Liver (tissue), 3 donors: Measurements from ENCODE around the gene AMPH.

Experiments used
- CTCF ChIP-seq: fragments of 150-350 bp; IDR thresholded peaks from 2 replicates; pipeline ENCODE4 v1.5.1; 2017; ENCODE audit warnings: improper control_type of control experiment, low read depth, low read length; ENCODE audit not compliant: missing input control
- EGR1 ChIP-seq, 2 donors: IDR thresholded peaks; 2 replicates each; pipeline ENCODE4 v1.6.1; 2016 to 2018; ENCODE audit warnings: antibody characterized with exemption in 2 of 2, low read depth in 2 of 2
- FOXA1 ChIP-seq: IDR thresholded peaks from 2 replicates; pipeline ENCODE4 v1.6.1; 2016; ENCODE audit warnings: antibody characterized with exemption
- GABPA ChIP-seq, 2 donors: IDR thresholded peaks in 1 of 2; conservative IDR thresholded peaks in 1 of 2; 2 replicates each; pipeline ENCODE4 v1.6.1; 2016; ENCODE audit warnings: antibody characterized with exemption in 2 of 2, mild to moderate bottlenecking in 1 of 2, moderate library complexity in 1 of 2
- HNF4A ChIP-seq, 2 donors: conservative IDR thresholded peaks; 2 replicates each; pipeline ENCODE4 v1.6.1; 2016; ENCODE audit warnings: antibody characterized with exemption in 2 of 2, mild to moderate bottlenecking in 2 of 2
- HNF4G ChIP-seq: IDR thresholded peaks from 2 replicates; pipeline ENCODE4 v1.6.1; 2016; ENCODE audit warnings: antibody characterized with exemption
- RAD21 ChIP-seq, 2 donors: IDR thresholded peaks; 2 replicates each; pipeline ENCODE4 v1.6.1; 2016; ENCODE audit warnings: antibody characterized with exemption in 2 of 2, mild to moderate bottlenecking in 2 of 2
- REST ChIP-seq: IDR thresholded peaks from 2 replicates; pipeline ENCODE4 v1.6.1; 2016; ENCODE audit warnings: antibody characterized with exemption, mild to moderate bottlenecking
- SP1 ChIP-seq: IDR thresholded peaks from 2 replicates; pipeline ENCODE4 v1.6.1; 2018; ENCODE audit warnings: antibody characterized with exemption, mild to moderate bottlenecking
- TAF1 ChIP-seq: conservative IDR thresholded peaks from 2 replicates; pipeline ENCODE4 v1.6.1; 2016; ENCODE audit warnings: antibody characterized with exemption, mild to moderate bottlenecking
- YY1 ChIP-seq: IDR thresholded peaks from 2 replicates; pipeline ENCODE4 v1.6.1; 2016; ENCODE audit warnings: antibody characterized with exemption, mild to moderate bottlenecking
- TF ChIP-seq, protein P1 (sequence below): IDR thresholded peaks from 2 replicates; pipeline ENCODE4 v1.6.1; 2016; ENCODE audit warnings: antibody characterized with exemption
- TF ChIP-seq, protein P2 (sequence below): IDR thresholded peaks from 2 replicates; pipeline ENCODE4 v1.6.1; 2016; ENCODE audit warnings: antibody characterized with exemption
- TF ChIP-seq, protein P3 (sequence below): IDR thresholded peaks from 2 replicates; pipeline ENCODE4 v1.6.1; 2016; ENCODE audit warnings: antibody characterized with exemption
- donor health status: healthy.
- donor health status: healthy.

DNA sequence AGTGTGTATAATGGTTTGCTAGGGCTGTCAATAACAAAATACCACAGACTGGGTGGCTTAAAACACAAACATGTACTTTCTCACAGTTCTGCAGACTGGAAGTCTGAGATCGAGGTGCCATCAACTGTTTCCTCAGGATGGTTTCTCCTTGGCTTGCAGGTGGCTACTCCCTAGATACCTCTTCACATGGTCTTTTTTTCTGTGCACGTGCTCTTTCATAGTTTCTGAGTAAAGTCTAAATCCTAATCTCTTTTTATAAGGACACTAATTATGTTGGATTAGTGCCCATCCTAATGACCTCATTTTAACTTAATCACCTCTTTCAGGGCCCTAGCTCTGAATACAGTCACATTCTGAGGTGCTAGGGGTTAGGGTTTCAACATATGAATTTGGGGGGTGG lies 65.9 kb downstream of the AMPH start:
- TF ChIP-seq, protein P1, sequence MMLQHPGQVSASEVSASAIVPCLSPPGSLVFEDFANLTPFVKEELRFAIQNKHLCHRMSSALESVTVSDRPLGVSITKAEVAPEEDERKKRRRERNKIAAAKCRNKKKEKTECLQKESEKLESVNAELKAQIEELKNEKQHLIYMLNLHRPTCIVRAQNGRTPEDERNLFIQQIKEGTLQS: no peak
- no peak for TF ChIP-seq REST
- TF ChIP-seq CTCF: no peak
- TF ChIP-seq EGR1 (IDR thresholded peaks at IDR 0.05; ENCODE audit: low read depth in 2 of 2): no peak
- TF ChIP-seq YY1: no peak
- TF ChIP-seq GABPA (IDR thresholded peaks at IDR 0.05 in 1 of 2, conservative IDR thresholded peaks at IDR 0.05 in 1 of 2): no peak
- no peak for TF ChIP-seq SP1
- TF ChIP-seq, protein P2, sequence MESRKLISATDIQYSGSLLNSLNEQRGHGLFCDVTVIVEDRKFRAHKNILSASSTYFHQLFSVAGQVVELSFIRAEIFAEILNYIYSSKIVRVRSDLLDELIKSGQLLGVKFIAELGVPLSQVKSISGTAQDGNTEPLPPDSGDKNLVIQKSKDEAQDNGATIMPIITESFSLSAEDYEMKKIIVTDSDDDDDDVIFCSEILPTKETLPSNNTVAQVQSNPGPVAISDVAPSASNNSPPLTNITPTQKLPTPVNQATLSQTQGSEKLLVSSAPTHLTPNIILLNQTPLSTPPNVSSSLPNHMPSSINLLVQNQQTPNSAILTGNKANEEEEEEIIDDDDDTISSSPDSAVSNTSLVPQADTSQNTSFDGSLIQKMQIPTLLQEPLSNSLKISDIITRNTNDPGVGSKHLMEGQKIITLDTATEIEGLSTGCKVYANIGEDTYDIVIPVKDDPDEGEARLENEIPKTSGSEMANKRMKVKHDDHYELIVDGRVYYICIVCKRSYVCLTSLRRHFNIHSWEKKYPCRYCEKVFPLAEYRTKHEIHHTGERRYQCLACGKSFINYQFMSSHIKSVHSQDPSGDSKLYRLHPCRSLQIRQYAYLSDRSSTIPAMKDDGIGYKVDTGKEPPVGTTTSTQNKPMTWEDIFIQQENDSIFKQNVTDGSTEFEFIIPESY: no peak
- no peak for TF ChIP-seq HNF4A (conservative IDR thresholded peaks at IDR 0.05)
- no peak for TF ChIP-seq TAF1
- no peak for TF ChIP-seq RAD21 (IDR thresholded peaks at IDR 0.05)
- no peak for TF ChIP-seq HNF4G
- TF ChIP-seq FOXA1: no peak
- TF ChIP-seq, protein P3, sequence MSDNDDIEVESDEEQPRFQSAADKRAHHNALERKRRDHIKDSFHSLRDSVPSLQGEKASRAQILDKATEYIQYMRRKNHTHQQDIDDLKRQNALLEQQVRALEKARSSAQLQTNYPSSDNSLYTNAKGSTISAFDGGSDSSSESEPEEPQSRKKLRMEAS: no peak
